Activated gamma-delta T cell (primary cell): ENCODE results near the gene ITPA.
"Not testable (repeated sequence)": the region's sequence is repeated elsewhere in the genome, so short reads cannot be mapped to it uniquely, and the experiment has no call there.

ENCODE experiments used
- DNase-seq: peaks from one replicate; lab custom pipeline; 2025; lab: John Stamatoyannopoulos, UW

ITPA gene

DNA sequence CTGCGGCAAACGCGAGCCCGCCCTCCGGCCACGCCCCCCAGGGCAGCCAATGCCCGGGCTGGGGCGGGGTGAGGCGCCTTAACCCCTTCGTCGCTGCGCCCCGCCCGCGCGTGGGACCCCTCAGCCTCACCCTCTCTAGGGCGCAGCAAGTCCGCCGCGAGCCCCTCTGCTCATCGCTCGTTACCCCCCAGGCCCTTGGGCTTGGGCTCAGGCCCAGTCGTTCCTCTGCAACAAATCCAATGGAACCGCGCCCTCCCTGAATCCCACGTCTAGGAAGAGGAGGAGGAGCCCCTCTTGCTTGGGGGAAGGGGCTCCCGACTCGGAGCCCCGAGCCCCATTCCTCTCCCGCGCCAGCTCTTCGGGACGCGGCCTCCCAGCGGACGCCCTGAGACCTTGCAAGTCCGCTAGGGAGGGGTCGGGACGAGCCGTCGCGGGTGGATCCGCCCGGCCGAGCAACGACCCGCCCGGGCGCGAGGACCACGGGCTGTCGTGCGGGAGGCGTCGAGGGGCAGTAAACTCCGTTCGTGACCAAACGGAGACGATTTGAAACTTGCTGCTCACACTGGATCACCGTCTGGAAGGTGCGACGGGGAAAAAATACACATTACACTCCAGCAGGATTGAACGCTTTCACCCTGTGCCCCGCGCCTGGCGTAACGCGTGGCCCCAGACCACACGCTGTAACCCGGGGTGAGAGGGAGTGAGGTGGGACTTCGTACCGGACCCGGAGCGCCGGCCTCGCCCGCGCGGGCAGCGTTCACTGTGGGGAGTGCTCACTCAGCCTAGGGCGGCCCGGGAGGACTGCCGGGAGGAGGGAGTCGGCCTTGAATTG lies 35.5 kb upstream of the ITPA start:
- peak; percentile 76 for DNase-seq

DNA sequence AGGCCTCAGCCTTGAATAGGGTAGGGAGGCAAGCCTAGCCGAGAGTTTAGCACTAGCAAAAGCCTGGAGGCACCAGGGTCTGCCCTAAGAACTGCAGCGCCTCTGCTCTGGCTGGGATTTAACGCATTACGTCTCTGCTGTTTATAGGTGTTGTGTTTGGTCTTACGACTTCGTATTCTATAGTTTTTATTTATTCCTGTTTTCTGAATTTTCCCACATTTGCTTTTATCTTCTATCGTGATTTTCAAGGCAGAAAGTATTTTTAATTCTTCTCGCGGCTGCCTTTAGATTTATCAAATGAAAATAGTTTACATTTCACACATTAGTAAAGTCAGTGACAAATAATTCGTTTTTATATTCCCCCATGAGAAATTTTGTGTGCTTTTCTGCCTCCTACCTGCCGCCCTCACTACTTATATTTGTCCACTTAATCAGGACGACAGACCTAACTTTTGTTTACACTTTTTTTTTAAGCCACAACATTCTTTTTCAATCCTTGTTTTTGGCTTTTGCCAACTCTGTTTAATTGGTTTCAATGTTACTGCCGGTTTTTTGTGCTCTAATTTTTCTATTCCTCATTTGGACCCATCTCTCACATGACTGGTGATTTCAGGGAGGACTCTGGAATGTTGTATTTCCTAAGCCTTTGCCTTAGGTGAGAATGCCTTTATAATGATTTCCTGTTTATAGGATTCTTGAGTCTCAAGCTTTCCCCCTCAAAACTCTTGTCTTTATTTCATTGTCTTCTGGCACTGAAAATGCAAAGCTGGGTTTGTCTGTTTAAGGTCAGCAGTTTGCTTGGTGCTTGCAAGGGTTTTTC lies 34.6 kb upstream of the ITPA start:
- no peak for DNase-seq

DNA sequence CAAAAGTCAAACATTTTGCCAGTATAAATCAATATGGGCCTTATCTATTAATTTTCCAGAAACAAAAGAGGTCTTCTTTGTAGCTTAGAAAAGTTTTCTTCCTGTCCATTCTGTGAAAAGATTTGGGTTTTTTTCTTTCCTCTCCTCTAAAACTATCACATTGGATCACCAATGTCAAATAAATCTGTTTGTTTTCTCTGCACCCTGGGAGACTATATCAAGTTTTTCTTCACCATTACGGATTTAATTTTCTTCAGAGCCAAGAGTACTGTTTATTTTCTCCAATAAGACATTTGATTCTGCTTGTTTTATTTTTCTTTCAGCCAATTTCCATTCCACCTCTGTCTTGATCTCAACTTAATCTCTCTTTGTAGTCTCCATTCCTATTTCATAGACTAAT lies 34.0 kb upstream of the ITPA start:
- no peak for DNase-seq

DNA sequence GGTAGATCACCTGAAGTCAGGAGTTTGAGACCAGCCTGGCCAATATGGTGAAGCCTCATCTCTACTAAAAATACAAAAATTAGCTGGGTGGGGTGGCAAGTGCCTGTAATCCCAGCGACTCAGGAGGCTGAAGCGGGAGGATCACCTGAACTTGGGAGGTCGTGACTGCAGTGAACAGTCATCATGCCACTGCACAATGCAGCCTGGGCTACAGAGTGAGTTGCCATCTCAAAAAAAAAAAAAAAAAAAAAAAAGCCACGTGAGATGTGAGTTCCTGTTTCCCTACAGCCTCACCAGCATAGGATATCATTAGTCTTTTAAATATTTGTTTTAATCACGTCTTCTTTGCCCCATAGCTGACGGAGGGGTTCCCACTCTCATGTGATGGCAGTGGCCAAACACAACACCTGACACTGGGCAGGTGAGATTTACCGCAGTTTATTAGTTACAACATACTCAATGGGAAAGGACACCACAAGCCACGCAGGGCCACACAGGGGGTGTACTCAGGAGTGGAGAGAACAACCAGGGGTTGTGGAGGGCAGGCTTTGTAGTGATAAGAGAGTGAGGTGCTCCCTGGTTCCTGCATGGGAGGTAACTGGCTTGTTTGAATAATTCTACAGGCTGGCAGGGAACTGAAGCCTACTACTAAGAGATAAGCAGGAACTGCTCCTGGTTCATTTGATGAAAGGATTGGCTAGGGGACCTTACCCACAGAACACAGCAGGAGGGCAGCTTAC lies 31.4 kb upstream of the ITPA start:
- no peak for DNase-seq

DNA sequence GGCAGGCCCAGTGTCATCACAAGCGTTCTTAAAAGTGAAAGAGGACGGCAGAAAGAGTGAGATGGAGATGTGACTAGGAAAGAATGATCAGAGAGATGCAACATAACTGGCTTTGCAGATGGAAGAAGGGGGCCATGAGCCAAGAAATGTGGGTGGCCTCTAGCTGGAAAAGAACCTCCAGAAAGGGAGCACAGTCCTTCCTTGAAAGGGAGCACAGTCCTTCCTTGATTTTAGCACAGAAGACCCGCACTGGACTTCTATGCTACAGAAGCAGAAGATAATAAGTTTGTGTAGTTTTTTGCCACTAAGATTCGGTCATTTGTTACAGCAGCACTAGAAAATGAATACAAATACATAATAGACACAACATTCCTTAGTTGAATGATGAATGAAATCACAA lies 29.0 kb upstream of the ITPA start:
- no peak for DNase-seq

DNA sequence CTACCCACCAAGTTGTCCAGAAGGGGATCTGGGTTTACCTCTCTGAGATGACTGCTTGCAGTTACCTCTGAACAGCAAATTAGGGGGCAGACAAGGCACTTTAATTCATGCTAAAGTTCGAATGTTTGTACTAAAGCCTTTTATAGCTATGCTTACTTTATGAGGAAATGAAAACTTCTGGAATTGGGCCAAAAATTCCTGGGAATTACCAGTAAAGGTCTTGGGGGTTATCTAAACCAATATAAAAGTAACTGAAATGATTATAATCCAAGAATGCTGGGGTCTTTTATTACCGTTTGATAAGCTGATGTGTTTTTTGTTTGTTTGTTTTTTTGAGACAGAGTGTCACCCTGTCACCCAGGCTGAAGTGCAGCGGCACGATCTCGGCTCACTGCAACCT lies 28.0 kb upstream of the ITPA start:
- no peak for DNase-seq

DNA sequence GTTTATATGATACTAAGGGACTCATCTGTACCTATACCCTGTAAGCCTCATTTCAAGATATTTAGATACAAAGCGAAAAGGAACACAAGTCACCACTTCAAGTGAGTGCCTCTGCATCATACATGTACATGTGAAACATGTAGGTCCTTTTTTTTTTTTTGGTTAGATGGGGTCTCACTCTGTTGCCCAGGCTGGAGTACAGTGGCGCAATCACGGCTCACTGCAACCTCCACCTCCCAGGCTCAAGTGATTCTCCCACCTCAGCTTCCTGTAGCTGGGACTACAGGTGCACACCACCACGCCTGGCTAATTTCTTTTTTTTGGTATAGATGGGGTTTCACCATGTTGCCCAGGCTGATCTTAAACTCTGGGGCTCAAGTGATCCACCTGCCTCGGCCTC lies 26.9 kb upstream of the ITPA start:
- DNase-seq, result not testable (repeated sequence)

DNA sequence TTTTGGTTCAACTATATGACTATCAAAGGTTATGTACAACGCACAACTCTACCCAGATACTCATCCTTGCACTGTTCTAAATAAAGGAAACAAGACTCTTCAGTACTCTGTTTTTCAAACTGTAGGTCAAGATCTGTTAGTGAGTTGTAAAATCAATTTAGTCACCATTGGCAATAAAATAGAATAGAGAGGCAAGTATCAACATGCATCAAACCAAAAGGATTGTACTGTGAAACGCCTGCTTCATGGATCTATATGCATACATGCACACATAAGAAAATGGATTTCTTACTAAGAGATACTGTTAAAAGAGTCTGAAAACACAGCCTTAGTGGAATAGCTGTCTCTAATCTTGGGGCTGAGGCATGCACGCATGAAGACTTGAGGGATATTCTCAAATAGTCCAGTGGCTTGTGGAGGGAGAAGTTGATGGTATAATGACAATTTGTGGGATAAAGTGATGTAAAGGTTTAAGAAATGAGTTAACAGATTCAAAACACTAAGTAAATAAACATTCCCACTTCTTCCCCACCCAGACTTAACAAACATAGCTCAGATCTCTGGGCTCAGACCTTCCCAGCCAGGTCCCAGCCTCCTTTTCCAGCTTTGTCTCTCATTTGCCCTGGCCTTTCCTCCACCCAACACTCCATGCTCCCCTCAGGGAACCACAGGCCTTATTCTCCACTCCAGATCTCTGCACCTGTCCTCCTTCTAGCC lies 25.2 kb upstream of the ITPA start:
- no peak for DNase-seq

DNA sequence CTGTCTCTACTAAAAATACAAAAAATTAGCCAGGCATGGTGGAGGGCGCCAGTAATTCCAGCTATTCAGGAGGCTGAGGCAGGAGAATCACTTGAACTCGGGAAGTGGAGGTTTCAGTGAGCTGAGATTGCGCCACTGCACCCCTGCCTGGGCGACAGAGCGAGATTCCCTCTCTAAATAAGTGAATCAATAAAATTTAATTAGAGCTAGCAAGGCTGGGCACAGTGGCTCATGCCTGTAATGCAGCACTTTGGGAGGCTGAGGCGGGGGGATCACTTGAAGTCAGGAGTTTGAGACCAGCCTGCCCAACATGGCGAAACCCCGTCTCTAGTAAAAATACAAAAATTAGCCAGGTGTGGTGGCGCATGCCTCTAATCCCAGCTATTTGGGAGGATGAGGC lies 21.4 kb upstream of the ITPA start:
- not testable (repeated sequence) for DNase-seq

DNA sequence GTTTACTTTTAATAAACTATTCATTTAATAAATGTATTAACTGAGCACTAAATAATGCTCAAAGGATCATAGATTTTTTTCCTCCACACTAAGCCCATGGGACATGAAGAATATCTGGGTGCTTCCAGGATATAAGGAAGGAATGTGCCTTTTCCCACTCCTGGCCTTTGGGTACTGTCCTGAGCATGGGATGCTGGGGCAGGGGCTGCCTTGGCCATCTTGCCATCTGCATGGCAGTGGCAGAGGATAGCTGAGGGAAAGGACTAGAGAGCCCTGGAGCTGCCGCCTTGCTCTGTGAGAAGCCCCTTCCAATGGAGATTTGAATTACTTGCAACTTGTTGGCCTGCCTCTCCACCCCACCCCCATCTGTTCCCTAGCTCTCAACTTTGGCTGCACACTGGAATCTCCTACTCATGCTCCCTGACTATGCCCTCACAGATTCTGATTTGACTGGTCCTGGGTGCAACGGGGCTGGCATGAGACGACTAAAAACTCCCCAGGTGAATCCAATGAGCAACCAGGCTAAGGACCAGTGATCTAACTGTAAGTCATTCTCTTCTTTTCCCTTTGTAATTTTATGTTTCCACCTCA lies 20.4 kb upstream of the ITPA start:
- no peak for DNase-seq

DNA sequence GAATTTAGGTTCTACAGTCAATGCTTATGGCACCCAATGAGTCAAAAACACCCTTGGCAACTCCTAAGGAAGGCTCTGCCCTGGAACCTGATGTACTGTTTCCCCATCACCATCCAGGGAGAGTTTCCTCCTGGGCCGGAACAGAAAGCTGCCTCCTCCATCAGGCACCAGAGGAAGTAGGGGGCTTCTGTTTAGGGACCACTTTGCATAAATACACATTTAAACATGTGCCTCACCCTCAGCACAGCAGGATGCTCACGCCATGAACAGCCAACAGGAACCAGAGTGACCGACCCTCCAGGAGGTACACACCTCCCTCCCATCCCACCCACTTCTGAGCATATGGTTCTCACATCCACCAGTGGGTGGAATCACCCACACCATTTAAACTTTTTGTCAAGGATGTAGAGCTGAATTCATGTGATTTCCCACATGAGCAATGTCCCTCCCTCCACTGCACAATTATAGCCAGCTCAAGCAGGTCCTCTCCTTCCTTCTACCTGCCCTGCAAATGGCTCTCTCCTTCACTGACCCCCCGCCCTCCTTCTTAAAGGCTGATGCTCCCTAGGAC lies 19.7 kb upstream of the ITPA start:
- DNase-seq, result no peak

DNA sequence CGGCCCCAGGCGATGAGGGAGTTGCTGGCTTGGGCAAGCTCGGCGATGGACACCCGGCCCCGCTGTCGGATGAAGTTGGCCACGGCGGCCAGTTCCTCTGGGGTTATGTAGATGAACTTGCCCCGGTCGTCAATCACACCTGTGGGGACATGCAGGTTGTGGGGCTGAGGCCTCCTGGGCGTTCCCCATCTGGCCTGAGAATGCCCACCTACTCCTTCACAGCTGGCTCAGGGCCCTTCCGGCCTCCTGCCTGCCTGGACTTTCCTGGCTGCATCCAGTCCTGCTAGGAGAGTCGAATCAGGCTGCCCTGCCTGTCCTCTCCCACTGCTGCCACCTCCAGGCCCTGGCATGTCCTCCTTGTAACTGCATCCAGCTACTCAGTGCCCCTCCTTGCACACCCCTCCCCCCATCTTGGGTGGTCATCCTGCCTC lies 18.6 kb upstream of the ITPA start:
- no peak for DNase-seq

DNA sequence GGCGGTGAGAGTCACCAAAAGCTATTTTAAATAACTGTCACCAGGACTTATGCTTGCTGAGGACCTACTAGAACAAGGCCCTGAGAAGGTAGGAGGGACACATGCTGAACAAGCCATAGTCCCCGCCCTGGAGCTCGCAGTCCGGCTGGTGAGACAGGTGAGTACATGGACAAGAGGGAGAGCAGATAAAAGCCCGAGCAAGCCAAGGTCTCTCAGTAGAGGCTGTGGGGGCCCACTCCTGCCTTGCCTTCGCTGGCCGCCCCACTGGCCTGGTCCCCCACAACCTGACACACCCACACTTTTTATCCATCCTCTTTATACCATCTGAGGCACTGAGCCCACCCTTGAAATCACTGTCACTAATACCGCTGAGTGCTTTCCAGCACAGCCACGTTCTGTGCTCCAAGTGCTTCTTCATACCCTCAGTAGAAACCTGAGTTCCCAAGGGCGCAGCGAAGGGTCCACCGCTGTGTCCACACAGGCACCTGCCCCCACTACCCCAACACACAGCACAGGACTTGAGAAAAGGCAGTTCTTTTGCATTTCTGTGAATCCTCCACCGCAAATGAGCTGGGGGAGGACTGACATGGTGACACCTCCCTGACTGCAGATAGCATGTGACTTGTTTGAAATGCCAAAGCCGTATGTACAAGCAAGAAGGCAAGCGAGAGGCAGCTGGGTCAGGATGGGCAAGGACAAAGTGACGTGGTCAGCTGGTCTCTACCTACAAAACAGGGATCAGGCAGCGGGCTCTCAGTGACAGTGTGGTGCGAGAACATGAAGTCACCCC lies 16.9 kb upstream of the ITPA start:
- no peak for DNase-seq

DNA sequence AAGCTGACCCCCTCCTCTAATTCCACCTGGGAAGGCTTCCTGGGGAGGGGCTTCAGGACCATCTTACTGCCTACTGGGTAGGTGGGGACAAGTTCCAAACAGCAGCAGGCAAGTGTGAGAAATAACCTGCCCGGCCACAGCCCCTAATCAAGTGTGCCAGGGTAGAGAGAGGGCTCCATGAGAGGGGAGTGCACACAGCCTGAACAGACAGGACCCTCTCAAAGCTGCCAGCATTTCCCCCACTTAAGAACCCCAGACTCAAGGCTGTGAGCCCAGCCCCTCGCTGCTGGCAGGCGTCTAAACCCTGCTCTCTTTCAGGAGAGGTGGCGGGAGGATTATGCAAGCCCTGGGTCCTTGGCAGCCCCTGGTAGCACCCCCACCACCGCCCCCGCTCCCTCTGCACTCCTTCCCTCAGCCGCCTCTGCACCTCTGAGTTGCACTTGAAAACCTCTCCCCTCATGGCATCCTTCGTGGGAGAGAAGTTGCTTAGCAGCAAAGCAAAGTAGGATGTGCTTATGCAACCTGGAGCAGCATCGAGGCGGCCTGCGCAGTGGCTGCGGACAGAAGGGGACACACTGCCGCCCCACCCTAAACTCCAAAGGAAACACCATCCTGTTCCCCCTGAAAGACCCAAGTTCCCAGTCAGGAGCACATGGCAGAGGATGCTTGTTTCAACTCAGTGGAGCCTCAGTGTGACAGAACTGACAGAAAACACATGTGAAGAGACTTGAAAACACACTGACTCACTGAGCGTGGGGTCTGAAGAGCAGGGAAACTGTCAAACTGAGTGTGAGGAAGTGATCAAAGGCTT lies 15.3 kb upstream of the ITPA start:
- no peak for DNase-seq

DNA sequence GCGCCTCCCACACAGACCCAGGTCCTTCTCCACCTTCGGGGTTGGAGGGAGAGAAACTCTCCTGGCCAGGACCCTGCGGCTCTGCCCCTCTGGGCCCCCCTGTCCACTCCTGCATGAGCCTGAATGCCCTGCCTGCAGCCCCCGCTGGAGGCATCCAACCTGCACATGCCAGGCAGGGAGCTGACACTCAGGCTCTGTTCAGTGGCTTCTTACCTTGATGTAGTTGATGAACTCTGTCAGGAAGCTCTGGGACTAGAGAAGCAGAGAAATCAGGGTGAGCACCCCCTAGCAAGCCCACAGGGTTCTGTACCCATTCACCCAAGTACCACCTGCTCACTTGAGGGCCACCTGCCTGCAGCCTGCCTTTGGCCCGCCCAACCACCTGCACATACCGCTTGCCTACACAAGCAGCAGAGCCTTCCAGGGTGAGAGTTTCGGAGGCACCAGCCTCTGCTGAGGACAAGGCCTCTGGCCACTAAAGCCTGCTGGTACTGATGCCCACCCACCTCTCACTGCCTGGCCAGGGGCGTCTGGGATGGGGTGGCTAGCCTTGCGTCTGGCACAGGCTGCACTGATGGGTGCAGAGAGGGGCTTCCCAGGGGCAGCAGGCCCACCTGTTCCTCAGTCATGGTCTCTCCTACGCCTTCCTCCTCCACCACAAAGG lies 14.5 kb upstream of the ITPA start:
- no peak for DNase-seq

DNA sequence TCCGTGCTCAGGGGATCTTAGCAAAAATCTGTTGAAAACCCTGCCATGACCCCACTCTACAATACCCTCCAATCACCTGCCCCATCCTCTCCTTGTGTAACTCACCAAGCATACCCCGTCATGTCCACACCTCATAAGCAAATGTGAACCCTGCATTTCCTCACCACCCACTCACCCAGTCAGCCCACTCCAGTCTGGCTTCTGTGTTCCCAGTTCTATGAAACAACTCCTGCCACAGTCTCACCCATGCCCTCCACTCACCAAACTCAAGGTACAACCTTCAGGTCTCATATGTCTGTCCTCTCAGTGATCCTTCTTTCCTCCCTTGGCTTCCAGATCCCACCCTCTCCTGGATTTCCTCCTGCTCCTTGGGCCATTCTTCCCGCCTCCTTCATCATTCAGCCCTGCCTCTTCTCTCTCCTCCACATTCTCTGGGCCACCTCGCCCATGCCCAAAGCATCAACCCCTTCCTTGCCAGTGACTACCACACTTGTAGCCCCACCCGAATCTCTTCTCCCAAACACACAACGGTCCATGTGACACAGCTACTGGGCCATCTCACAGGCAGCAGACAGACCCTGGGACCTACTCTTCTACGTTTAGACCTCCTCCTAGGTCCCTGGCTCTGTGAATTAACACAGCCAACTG lies 13.6 kb upstream of the ITPA start:
- no peak for DNase-seq

DNA sequence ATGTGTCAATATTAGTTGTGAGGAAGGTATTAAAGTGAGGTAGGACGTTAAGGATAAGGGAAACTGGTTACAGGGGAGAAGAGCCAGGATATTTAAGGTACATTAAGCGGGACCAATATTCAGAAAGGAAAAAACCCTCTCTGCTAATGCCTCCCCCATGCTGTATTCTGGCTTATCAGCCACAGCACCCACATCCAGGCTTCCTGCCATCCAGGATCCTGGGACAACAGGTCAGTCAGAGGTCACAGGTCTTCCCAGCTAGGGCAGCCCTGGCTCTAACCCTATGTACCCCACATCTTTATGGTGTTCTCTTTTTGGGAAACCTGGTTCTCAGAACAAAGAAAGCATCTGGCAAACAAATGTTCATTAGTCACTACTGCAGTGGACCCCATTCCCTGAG lies 10.1 kb upstream of the ITPA start:
- no peak for DNase-seq

DNA sequence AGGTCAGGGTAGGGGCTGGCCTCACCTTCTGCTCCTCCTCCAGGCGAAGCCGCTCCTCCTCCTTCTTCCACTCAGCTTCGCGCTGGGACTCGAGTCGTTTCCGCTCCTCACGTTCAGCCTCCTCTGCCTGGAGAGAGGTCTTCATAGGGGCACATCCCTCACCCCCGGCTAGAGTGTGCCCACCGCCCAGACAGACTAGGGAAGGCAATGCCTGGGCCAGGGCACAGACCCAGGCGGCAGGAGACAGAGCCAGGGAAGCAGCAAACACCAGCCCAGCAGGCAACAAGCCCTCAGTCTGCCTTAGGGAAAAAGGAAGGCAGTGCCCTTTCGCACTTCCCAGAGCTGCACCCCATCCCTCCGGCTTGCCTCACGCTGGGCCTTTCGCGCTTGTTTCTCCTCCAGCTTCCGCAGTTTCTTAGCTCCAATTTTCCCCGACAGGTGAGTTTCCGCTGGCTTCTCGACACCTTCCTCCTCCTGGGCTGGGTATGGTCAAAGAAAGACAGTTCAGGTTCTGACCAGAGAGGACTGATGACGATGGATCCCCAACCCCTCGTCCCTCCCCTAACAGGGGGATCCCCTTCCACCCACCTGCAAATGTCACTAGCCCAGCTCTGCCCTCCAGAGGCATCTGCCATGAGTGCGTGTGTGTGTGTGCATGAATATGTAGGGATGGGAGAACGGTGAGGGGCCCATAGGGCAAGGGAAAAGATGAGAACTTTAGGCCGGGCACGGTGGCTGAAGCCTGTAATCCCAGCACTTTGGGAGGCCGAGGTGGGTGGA lies 9.1 kb upstream of the ITPA start:
- no peak for DNase-seq
